H1 (cell line): Measurements from ENCODE around the gene SLC52A1. TPM values are rescaled to one million over a fixed set of nuclear protein-coding genes. Genes with fewer than 3 reads are reported as not detected.

ENCODE experiments used
- CTCF ChIA-PET: fragments of 300-600 bp; sonication (Branson Sonifier 250); formaldehyde crosslinking; loops from one replicate; lab custom pipeline; 2021; ENCODE audit not compliant: partially characterized antibody; lab: Charles Lee
- POLR2A ChIA-PET: fragments of 300-600 bp; sonication (Branson Sonifier 250); formaldehyde crosslinking; loops from one replicate; lab custom pipeline; 2021; ENCODE audit warnings: inconsistent platforms; ENCODE audit not compliant: partially characterized antibody; lab: Charles Lee
- DNase-seq, 2 experiments: peaks; one replicate each; pipeline versions ENCODE4 v3.0.0 to v3.0.0-alpha.2; 2010 to 2022; ENCODE audit warnings: low spot score in 2 of 2, low read depth in 1 of 2, mixed read lengths in 1 of 2
- FAIRE-seq: peaks from 2 replicates; lab custom pipeline; 2011; peaks lifted over from hg19 to GRCh38; lab: Jason Lieb, UNC
- H2AFZ ChIP-seq: 2 replicates; pipeline ENCODE4 v1.8.1; 2012; ENCODE audit warnings: low read length, inconsistent platforms
- H2AK5ac ChIP-seq: 2 replicates; pipeline ENCODE4 v1.6.1; 2013; ENCODE audit warnings: low read depth, low read length
- H2BK120ac ChIP-seq: replicated peaks from 2 replicates; pipeline ENCODE3; 2013; ENCODE audit warnings: low read depth, low read length, inconsistent platforms
- H2BK12ac ChIP-seq: 2 replicates; pipeline ENCODE4 v1.6.1; 2013; ENCODE audit warnings: low read depth, low read length
- H2BK15ac ChIP-seq: 2 replicates; pipeline ENCODE4 v1.6.1; 2013; ENCODE audit warnings: low read length
- H2BK20ac ChIP-seq: 2 replicates; pipeline ENCODE4 v1.6.1; 2013; ENCODE audit warnings: low read length
- H2BK5ac ChIP-seq: 2 replicates; pipeline ENCODE4 v1.6.1; 2013; ENCODE audit warnings: low read depth, low read length
- H3K14ac ChIP-seq: 2 replicates; pipeline ENCODE4 v1.6.1; 2013; ENCODE audit warnings: inconsistent platforms; ENCODE audit not compliant: insufficient read length
- H3K18ac ChIP-seq: 2 replicates; pipeline ENCODE4 v1.6.1; 2013; ENCODE audit warnings: low read length; ENCODE audit errors: extremely low read depth
- H3K23ac ChIP-seq: 2 replicates; pipeline ENCODE4 v1.6.1; 2013; ENCODE audit warnings: inconsistent platforms; ENCODE audit not compliant: insufficient read length
- H3K23me2 ChIP-seq: 2 replicates; pipeline ENCODE4 v1.6.1; 2013; ENCODE audit warnings: low read depth, low read length
- H3K27ac ChIP-seq: 2 replicates; pipeline ENCODE4 v1.6.1; 2011; ENCODE audit warnings: low read depth, low read length, inconsistent platforms
- H3K27me3 ChIP-seq, 4 experiments: replicated peaks in 1 of 4; 1 replicate in 1 of 4; 2 replicates in 3 of 4; pipeline versions ENCODE4 v1.6.1 to v1.8.1; 2011 to 2013; ENCODE audit warnings: low read length in 3 of 4, mild to moderate bottlenecking in 3 of 4, inconsistent platforms in 2 of 4, mixed read lengths in 2 of 4, moderate library complexity in 1 of 4; ENCODE audit not compliant: control insufficient read depth in 3 of 4, insufficient read depth in 3 of 4; ENCODE audit errors: extremely low read depth in 1 of 4
- H3K36me3 ChIP-seq, 4 experiments: 2 replicates each; pipeline versions ENCODE4 v1.6.1 to v1.8.1; 2011 to 2013; ENCODE audit warnings: mild to moderate bottlenecking in 4 of 4, low read length in 3 of 4, moderate library complexity in 2 of 4, control low read depth in 1 of 4, inconsistent platforms in 1 of 4; ENCODE audit not compliant: insufficient read depth in 4 of 4, control insufficient read depth in 2 of 4
- H3K4ac ChIP-seq: replicated peaks from 2 replicates; pipeline ENCODE3; 2013; ENCODE audit warnings: low read length, low read depth, mixed read lengths, inconsistent platforms; ENCODE audit not compliant: insufficient read length
- H3K4me1 ChIP-seq, 4 experiments: replicated peaks in 1 of 4; 1 replicate in 1 of 4; 2 replicates in 3 of 4; pipeline versions ENCODE4 v1.6.1 to v1.8.1; 2011 to 2013; ENCODE audit warnings: low read length in 3 of 4, inconsistent platforms in 2 of 4, mixed read lengths in 1 of 4; ENCODE audit not compliant: insufficient read depth in 4 of 4, control insufficient read depth in 3 of 4
- H3K4me2 ChIP-seq, 2 experiments: 2 replicates each; pipeline versions ENCODE4 v1.6.1 to v1.8.1; 2011 to 2013; ENCODE audit warnings: low read depth in 2 of 2, low read length in 2 of 2, control low read depth in 1 of 2, inconsistent platforms in 1 of 2, mild to moderate bottlenecking in 1 of 2; ENCODE audit not compliant: insufficient read depth in 1 of 2
- H3K4me3 ChIP-seq, 4 experiments: fragments of 200-600, 300-600 bp in 1 of 4; sonication (generic), shearing (Covaris generic), sonication (Bioruptor Twin) in 1 of 4; 2 replicates each; pipeline versions ENCODE4 v1.5.1 to v1.8.1; 2011 to 2016; ENCODE audit warnings: low read length in 4 of 4, low read depth in 3 of 4, control low read depth in 2 of 4, inconsistent platforms in 2 of 4, mild to moderate bottlenecking in 2 of 4, mixed read lengths in 1 of 4, moderate library complexity in 1 of 4; ENCODE audit not compliant: insufficient read depth in 2 of 4; ENCODE audit errors: extremely low read depth in 1 of 4
- H3K56ac ChIP-seq: replicated peaks from 2 replicates; pipeline ENCODE3; 2013; ENCODE audit warnings: low read depth, mild to moderate bottlenecking, mixed read lengths, low read length, inconsistent platforms; ENCODE audit not compliant: insufficient read length
- H3K79me1 ChIP-seq: 2 replicates; pipeline ENCODE4 v1.6.1; 2013; ENCODE audit warnings: low read depth, low read length, control low read depth
- H3K79me2 ChIP-seq, 2 experiments: 2 replicates each; pipeline versions ENCODE4 v1.6.1 to v1.8.1; 2012 to 2013; ENCODE audit warnings: low read length in 2 of 2, mild to moderate bottlenecking in 2 of 2, inconsistent platforms in 1 of 2; ENCODE audit not compliant: insufficient read depth in 2 of 2, control insufficient read depth in 1 of 2
- H3K9ac ChIP-seq, 4 experiments: replicated peaks in 1 of 4; 1 replicate in 1 of 4; 2 replicates in 3 of 4; pipeline versions ENCODE4 v1.6.1 to v1.8.1; 2011 to 2013; ENCODE audit warnings: low read depth in 3 of 4, low read length in 3 of 4, control low read depth in 2 of 4, mild to moderate bottlenecking in 2 of 4, moderate library complexity in 2 of 4, inconsistent platforms in 1 of 4; ENCODE audit errors: extremely low read depth in 1 of 4
- H3K9me3 ChIP-seq, 2 experiments: 2 replicates each; pipeline versions ENCODE4 v1.6.1 to v1.8.1; 2012 to 2013; ENCODE audit warnings: mild to moderate bottlenecking in 2 of 2, moderate library complexity in 2 of 2, control low read depth in 1 of 2, inconsistent platforms in 1 of 2, low read depth in 1 of 2, low read length in 1 of 2, mixed read lengths in 1 of 2; ENCODE audit not compliant: insufficient read depth in 2 of 2
- H4K20me1 ChIP-seq, 2 experiments: replicated peaks in 1 of 2; 2 replicates each; pipeline versions ENCODE3 to v1.8.1; 2011 to 2013; ENCODE audit warnings: inconsistent platforms in 2 of 2, low read length in 2 of 2, mild to moderate bottlenecking in 1 of 2; ENCODE audit not compliant: insufficient read depth in 2 of 2, control insufficient read depth in 1 of 2
- H4K5ac ChIP-seq: 2 replicates; pipeline ENCODE4 v1.6.1; 2013; ENCODE audit warnings: low read length, low read depth, mixed read lengths, inconsistent platforms; ENCODE audit not compliant: insufficient read length
- H4K8ac ChIP-seq: 2 replicates; pipeline ENCODE4 v1.8.0; 2013; ENCODE audit warnings: mild to moderate bottlenecking, moderate library complexity, low read length, inconsistent platforms; ENCODE audit not compliant: insufficient read depth; ENCODE audit errors: extremely low read depth
- H4K91ac ChIP-seq: replicated peaks from 2 replicates; pipeline ENCODE3; 2013; ENCODE audit warnings: low read length, mixed read lengths, inconsistent platforms; ENCODE audit not compliant: insufficient read length
- BACH1 ChIP-seq: IDR thresholded peaks from 2 replicates; pipeline ENCODE4 v1.6.1; 2012; ENCODE audit warnings: low read length, improper control_type of control experiment
- BCL11A ChIP-seq, 2 experiments: IDR thresholded peaks; one replicate each; pipeline ENCODE4 v1.6.1; 2011; ENCODE audit warnings: low read depth in 2 of 2, low read length in 2 of 2, mild to moderate bottlenecking in 2 of 2
- BRCA1 ChIP-seq: IDR thresholded peaks from 2 replicates; pipeline ENCODE4 v1.6.1; 2012; ENCODE audit warnings: low read depth, low read length, improper control_type of control experiment
- KDM4A ChIP-seq: IDR thresholded peaks from one replicate; pipeline ENCODE4 v1.7.1; 2012; ENCODE audit warnings: low read depth, mild to moderate bottlenecking, moderate library complexity, low read length, inconsistent platforms; ENCODE audit not compliant: severe bottlenecking
- KDM5A ChIP-seq: fragments of 200-600 bp; IDR thresholded peaks from 2 replicates; pipeline ENCODE4 v1.7.1; 2012; ENCODE audit warnings: mild to moderate bottlenecking, low read length, inconsistent platforms, mixed read lengths
- RAD21 ChIP-seq, 2 experiments: IDR thresholded peaks in 1 of 2; conservative IDR thresholded peaks in 1 of 2; 2 replicates each; pipeline ENCODE4 v1.6.1; 2011; ENCODE audit warnings: low read depth in 2 of 2, low read length in 2 of 2, improper control_type of control experiment in 1 of 2, inconsistent platforms in 1 of 2, mild to moderate bottlenecking in 1 of 2, moderate library complexity in 1 of 2
- RXRA ChIP-seq: IDR thresholded peaks from 2 replicates; pipeline ENCODE4 v1.6.1; 2011; ENCODE audit warnings: low read depth, mild to moderate bottlenecking, low read length, moderate library complexity; ENCODE audit not compliant: insufficient read depth
- SIN3A ChIP-seq, 2 experiments: IDR thresholded peaks in 1 of 2; conservative IDR thresholded peaks in 1 of 2; 2 replicates each; pipeline ENCODE4 v1.6.1; 2011 to 2012; ENCODE audit warnings: low read length in 2 of 2, improper control_type of control experiment in 1 of 2, low read depth in 1 of 2, mild to moderate bottlenecking in 1 of 2
- WGBS, 2 experiments: shearing (Covaris generic) in 1 of 2; methylation state at CpG; one replicate each; pipeline versions ENCODE4 v1.1.6 to v1.1.7; 2013 to 2015; ENCODE audit warnings: low lambda C conversion rate in 2 of 2, mixed read lengths in 2 of 2, inconsistent platforms in 1 of 2, low coverage in 1 of 2, missing lambda C conversion rate in 1 of 2; ENCODE audit not compliant: insufficient replicate concordance in 2 of 2, insufficient coverage in 1 of 2, insufficient read length in 1 of 2; ENCODE audit errors: extremely low coverage in 1 of 2, missing lambda C conversion rate in 1 of 2; 5-methylcytosine and 5-hydroxymethylcytosine counted together
- polyA plus RNA-seq, 7 experiments: library from polyadenylated mRNA; depleted of rRNA in 3 of 7; stranded (reverse) in 5 of 7; unstranded in 2 of 7; fragments of >200 nt in 5 of 7; fragments of 200-250 nt in 2 of 7; gene quantifications; 1 replicate in 5 of 7; 2 replicates in 1 of 7; 4 replicates in 1 of 7; pipeline versions ENCODE4 v1.2.1 to v1.2.3, GENCODE V29; 2011 to 2013; ENCODE audit warnings: missing spikeins in 2 of 7, mixed read lengths in 2 of 7
- total RNA-seq: library from RNA; stranded (reverse); fragmentation: NEBNext Ultra II Directional; extraction: Animal tissue kit (Norgen Biotek cat#: 25700); gene quantifications from 2 replicates; pipeline ENCODE4 v1.2.1, GENCODE V29; 2021

SLC52A1 gene
- total and polyA plus RNA-seq, 2 of the 8 experiments (the other 6 are each of a cell fraction or from before 2014, with no cell fraction given), result 0.61 to 0.67 TPM

DNA sequence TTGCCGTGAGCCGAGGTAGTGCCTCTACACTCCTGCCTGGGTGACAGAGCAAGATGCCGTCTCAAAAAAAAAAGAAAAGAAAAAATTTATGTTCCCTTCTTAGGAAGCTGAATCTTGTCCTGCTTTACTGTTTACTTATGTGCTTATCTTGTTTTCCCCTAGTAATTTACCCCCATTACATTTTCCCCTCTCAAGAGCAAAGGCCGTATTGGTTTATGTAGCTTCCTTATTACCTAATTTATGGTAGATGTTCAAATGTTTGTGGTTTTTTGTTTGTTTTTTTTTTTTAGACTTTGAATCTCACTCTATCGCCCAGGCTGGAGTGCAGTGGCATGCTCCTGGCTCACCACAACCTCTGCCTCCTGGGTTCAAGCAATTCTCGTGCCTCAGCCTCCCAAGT, 10.3 kb upstream of the SLC52A1 start:
- Histone ChIP-seq H3K79me2 (no peaks in the 10 kb centered on the region), H3K14ac (no peak overlapping the region), H3K79me1 (no peaks in the 10 kb centered on the region), H3K4me2 (no peak overlapping the region), H4K20me1 (no peaks in the 10 kb centered on the region), H4K91ac (no peak overlapping the region), H3K4ac (no peak overlapping the region), H3K4me3 (no peak overlapping the region), H3K23me2 (no peaks in the 10 kb centered on the region), H2BK12ac (no peak overlapping the region), H3K9ac (no peak overlapping the region), H3K27ac (no peak overlapping the region), H2AK5ac (no peak overlapping the region), H4K5ac (no peak overlapping the region), H2BK20ac (no peak overlapping the region), H3K36me3 (no peaks in the 10 kb centered on the region), H2BK5ac (no peak overlapping the region), H3K27me3 (no peaks in the 10 kb centered on the region), H3K23ac (no peak overlapping the region), H3K18ac (no peak overlapping the region), H3K9me3 (no peaks in the 10 kb centered on the region), H2AFZ (no peak overlapping the region), H2BK15ac (no peak overlapping the region), H4K8ac (no peak overlapping the region), H2BK120ac (no peak overlapping the region), H3K4me1 (no peaks in the 10 kb centered on the region), H3K56ac (no peak overlapping the region)
- ChIA-PET CTCF (interaction anchor here (0.6 to 2.7 kb wide), 8 partner anchors 10 to 245 kb away, joined by 3 to 14 read pairs (median 5); no protein-coding TSS in a partner anchor), POLR2A (interaction anchor here (0.7 kb wide), 1 partner anchor 16 kb away, joined by 3 read pairs; no protein-coding TSS in a partner anchor)
- TF ChIP-seq KDM5A, result no peak
- TF ChIP-seq RAD21 (IDR thresholded peaks at IDR 0.05 in 1 of 2, conservative IDR thresholded peaks at IDR 0.05 in 1 of 2; ENCODE audit: low read depth in 2 of 2, low read length in 2 of 2), result no peak
- no peak for TF ChIP-seq BRCA1
- no peak for TF ChIP-seq BACH1
- TF ChIP-seq SIN3A (conservative IDR thresholded peaks at IDR 0.05 in 1 of 2, IDR thresholded peaks at IDR 0.05 in 1 of 2; ENCODE audit: low read depth in 1 of 2, low read length in 2 of 2), result no peak
- no peak for TF ChIP-seq RXRA
- TF ChIP-seq KDM4A, result no peak
- no peak for TF ChIP-seq BCL11A (IDR thresholded peaks at IDR 0.05; ENCODE audit: low read depth in 2 of 2, low read length in 2 of 2)
- no peak for DNase-seq
- WGBS, 2 experiments, result 79% methylated on average over 6 of the region's 6 CpGs; no CpG with 5 or more reads in 1 of the 2 experiments
- FAIRE-seq, result no peak
